Measurements from ENCODE around the gene YWHAG.
"Not testable (repeated sequence)": the region's sequence is repeated elsewhere in the genome, so short reads cannot be mapped to it uniquely, and the experiment has no call there.

DNA sequence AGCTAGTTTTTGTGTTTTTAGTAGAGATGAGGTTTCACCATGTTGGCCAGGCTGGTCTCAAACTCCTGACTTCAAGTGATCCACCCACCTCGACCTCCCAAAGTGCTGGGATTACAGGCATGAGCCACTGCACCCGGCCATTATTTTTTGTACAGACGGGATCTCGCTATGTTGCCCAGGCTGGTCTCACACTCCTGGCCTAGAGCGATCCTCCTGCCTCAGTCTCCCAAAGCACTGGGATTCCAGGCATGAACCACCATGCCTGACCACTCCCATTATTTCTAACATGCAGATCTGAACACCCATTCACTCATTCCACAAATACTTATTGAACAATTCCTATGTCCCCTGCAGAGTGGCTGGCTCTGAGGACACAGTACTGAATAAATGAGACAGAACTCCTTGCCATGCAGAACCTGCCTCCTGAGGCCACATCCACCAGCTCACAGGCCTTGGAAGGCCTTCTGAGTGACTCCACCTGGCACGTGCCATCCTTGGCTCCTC lies 67.9 kb downstream of the YWHAG start:
- TF ChIP-seq, protein P1, sequence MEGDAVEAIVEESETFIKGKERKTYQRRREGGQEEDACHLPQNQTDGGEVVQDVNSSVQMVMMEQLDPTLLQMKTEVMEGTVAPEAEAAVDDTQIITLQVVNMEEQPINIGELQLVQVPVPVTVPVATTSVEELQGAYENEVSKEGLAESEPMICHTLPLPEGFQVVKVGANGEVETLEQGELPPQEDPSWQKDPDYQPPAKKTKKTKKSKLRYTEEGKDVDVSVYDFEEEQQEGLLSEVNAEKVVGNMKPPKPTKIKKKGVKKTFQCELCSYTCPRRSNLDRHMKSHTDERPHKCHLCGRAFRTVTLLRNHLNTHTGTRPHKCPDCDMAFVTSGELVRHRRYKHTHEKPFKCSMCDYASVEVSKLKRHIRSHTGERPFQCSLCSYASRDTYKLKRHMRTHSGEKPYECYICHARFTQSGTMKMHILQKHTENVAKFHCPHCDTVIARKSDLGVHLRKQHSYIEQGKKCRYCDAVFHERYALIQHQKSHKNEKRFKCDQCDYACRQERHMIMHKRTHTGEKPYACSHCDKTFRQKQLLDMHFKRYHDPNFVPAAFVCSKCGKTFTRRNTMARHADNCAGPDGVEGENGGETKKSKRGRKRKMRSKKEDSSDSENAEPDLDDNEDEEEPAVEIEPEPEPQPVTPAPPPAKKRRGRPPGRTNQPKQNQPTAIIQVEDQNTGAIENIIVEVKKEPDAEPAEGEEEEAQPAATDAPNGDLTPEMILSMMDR (IDR thresholded peaks at IDR 0.05): not testable (repeated sequence)
- TF ChIP-seq POLR2A (IDR thresholded peaks at IDR 0.05): not testable (repeated sequence)
